Loucy (cell line): ENCODE data around the gene RABGGTA.

ENCODE experiments used
- H2AFZ ChIP-seq: fragments of 200-600 bp; sonication (generic); 2 replicates; pipeline ENCODE4 v1.6.0; 2016; ENCODE audit warnings: antibody characterized with exemption, mild to moderate bottlenecking, low read length, moderate library complexity
- H3F3A ChIP-seq: fragments of 200-600 bp; 2 replicates; pipeline ENCODE4 v1.6.0; 2016; ENCODE audit warnings: antibody characterized with exemption, low read depth, mild to moderate bottlenecking
- H3K27me3 ChIP-seq: fragments of 200-600 bp; sonication (generic); 2 replicates; pipeline ENCODE4 v1.6.1; 2014; ENCODE audit warnings: low read length, mild to moderate bottlenecking; ENCODE audit not compliant: insufficient read depth, poor library complexity, severe bottlenecking
- H3K36me3 ChIP-seq: fragments of 200-600 bp; sonication (generic); 2 replicates; pipeline ENCODE4 v1.6.1; 2016; ENCODE audit warnings: low read length; ENCODE audit not compliant: insufficient read depth
- H3K4me1 ChIP-seq: fragments of 200-600 bp; sonication (generic); 2 replicates; pipeline ENCODE4 v1.5.1; 2014; ENCODE audit warnings: low read length, mild to moderate bottlenecking; ENCODE audit not compliant: insufficient read depth, poor library complexity, severe bottlenecking
- H3K4me2 ChIP-seq: fragments of 200-600 bp; sonication (generic); 2 replicates; pipeline ENCODE4 v1.6.0; 2014; ENCODE audit warnings: antibody characterized with exemption, low read length, low read depth, mild to moderate bottlenecking; ENCODE audit not compliant: poor library complexity, severe bottlenecking
- H3K4me3 ChIP-seq: fragments of 200-600 bp; sonication (generic); 2 replicates; pipeline ENCODE4 v1.5.1; 2014; ENCODE audit warnings: low read length, mild to moderate bottlenecking, mixed read lengths; ENCODE audit not compliant: poor library complexity, severe bottlenecking
- H3K79me2 ChIP-seq: fragments of 200-600 bp; sonication (generic); 2 replicates; pipeline ENCODE4 v1.6.1; 2014; ENCODE audit warnings: low read length; ENCODE audit not compliant: insufficient read depth
- H3K9ac ChIP-seq: fragments of 200-600 bp; sonication (generic); 2 replicates; pipeline ENCODE4 v1.6.0; 2014; ENCODE audit warnings: mild to moderate bottlenecking, low read depth, low read length, moderate library complexity; ENCODE audit not compliant: poor library complexity, severe bottlenecking
- H3K9me2 ChIP-seq: fragments of 200-600 bp; sonication (generic); replicated peaks from 2 replicates; pipeline ENCODE4 v1.6.1; 2016; ENCODE audit warnings: low read depth, low read length, mixed read lengths
- H3K9me3 ChIP-seq: fragments of 200-600 bp; sonication (generic); 2 replicates; pipeline ENCODE4 v1.6.1; 2014; ENCODE audit warnings: mild to moderate bottlenecking, antibody characterized with exemption, low read length, low read depth; ENCODE audit not compliant: insufficient read depth
- H4K20me1 ChIP-seq: fragments of 200-600 bp; sonication (generic); 2 replicates; pipeline ENCODE4 v1.6.0; 2014; ENCODE audit warnings: antibody characterized with exemption, low read length, mild to moderate bottlenecking; ENCODE audit not compliant: insufficient read depth, poor library complexity, severe bottlenecking
- EZH2phosphoT487 ChIP-seq: fragments of 200-600 bp; IDR thresholded peaks from 2 replicates; pipeline ENCODE4 v1.6.1; 2018; ENCODE audit warnings: antibody characterized with exemption, mild to moderate bottlenecking, moderate library complexity, borderline replicate concordance
- TF ChIP-seq, protein P1 (sequence below): fragments of 200-600 bp; sonication (generic); conservative IDR thresholded peaks from 2 replicates; pipeline ENCODE4 v1.5.1; 2014; ENCODE audit warnings: mild to moderate bottlenecking, antibody characterized with exemption, low read length

The RABGGTA gene

DNA sequence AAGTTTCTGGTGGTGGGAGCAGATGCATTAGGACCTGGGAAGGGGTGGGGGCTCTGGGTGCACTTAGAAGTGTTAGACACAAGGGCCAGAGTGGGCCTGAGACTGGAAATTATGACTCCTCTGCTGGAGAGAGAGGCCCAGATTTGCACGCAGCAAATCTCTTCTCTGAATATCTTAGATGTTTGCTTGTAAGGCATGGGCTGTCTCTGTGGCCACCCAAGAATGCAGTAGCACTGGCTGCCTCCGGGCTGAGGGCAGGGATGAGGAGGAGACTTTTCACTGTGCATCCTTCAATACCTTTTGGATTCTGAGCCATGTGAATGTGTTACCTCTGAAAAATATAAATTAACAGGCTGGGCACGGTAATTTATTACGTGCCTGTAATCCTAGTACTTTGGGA lies 14.0 kb upstream of the RABGGTA start:
- H3K4me3 ChIP-seq = no peak overlapping the region
- H3K79me2 ChIP-seq = no peaks in the 10 kb centered on the region
- no peaks in the 10 kb centered on the region for H3K9me2 ChIP-seq
- TF ChIP-seq EZH2phosphoT487 = no peak
- TF ChIP-seq, protein P1, sequence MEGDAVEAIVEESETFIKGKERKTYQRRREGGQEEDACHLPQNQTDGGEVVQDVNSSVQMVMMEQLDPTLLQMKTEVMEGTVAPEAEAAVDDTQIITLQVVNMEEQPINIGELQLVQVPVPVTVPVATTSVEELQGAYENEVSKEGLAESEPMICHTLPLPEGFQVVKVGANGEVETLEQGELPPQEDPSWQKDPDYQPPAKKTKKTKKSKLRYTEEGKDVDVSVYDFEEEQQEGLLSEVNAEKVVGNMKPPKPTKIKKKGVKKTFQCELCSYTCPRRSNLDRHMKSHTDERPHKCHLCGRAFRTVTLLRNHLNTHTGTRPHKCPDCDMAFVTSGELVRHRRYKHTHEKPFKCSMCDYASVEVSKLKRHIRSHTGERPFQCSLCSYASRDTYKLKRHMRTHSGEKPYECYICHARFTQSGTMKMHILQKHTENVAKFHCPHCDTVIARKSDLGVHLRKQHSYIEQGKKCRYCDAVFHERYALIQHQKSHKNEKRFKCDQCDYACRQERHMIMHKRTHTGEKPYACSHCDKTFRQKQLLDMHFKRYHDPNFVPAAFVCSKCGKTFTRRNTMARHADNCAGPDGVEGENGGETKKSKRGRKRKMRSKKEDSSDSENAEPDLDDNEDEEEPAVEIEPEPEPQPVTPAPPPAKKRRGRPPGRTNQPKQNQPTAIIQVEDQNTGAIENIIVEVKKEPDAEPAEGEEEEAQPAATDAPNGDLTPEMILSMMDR = no peak
- H3F3A ChIP-seq = no peaks in the 10 kb centered on the region
- H3K36me3 ChIP-seq = peaks cover 2% of the 10 kb centered on the region; the same call in 1 of the 2 replicates
- no peak overlapping the region for H2AFZ ChIP-seq
- H3K27me3 ChIP-seq = no peaks in the 10 kb centered on the region
- H3K4me2 ChIP-seq = no peak overlapping the region
- no peaks in the 10 kb centered on the region for H3K4me1 ChIP-seq
- no peaks in the 10 kb centered on the region for H3K9me3 ChIP-seq
- H3K9ac ChIP-seq = no peak overlapping the region
- H4K20me1 ChIP-seq = no peaks in the 10 kb centered on the region

DNA sequence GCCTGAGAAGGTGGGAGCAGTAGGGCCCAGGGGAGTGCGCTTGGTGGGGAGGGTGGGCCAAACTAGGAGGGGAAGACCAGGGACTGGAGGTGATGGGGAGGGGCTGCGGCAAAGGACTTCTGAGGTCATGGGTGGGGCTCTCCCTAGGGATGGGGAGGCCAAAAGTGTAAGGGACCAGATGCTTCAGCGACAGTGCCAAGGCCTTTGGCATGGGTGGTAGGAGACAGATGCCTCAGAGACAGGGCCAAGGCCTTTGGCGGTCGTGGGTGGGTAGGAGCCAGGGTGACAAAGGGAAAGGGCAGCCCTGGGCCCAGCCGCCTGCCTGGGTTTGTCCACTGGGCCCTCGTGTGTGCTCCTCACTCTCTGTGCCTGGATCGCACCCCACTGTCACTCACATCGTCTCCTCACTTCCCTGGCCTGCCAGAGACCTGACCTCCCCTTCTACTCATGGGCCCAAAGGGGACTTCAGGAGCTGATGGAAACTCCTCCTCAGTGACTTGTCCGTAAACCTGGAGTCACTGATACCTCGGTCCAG lies 13.2 kb upstream of the RABGGTA start:
- H3F3A ChIP-seq = no peaks in the 10 kb centered on the region
- TF ChIP-seq, protein P1 = no peak
- TF ChIP-seq EZH2phosphoT487 = no peak
- no peaks in the 10 kb centered on the region for H4K20me1 ChIP-seq
- H3K4me2 ChIP-seq = no peak overlapping the region
- no peaks in the 10 kb centered on the region for H3K79me2 ChIP-seq
- no peaks in the 10 kb centered on the region for H3K36me3 ChIP-seq
- no peak overlapping the region for H2AFZ ChIP-seq
- H3K9me3 ChIP-seq = no peaks in the 10 kb centered on the region
- H3K4me3 ChIP-seq = no peak overlapping the region
- H3K9ac ChIP-seq = no peak overlapping the region
- H3K9me2 ChIP-seq = no peaks in the 10 kb centered on the region
- H3K4me1 ChIP-seq = no peaks in the 10 kb centered on the region
- no peaks in the 10 kb centered on the region for H3K27me3 ChIP-seq

DNA sequence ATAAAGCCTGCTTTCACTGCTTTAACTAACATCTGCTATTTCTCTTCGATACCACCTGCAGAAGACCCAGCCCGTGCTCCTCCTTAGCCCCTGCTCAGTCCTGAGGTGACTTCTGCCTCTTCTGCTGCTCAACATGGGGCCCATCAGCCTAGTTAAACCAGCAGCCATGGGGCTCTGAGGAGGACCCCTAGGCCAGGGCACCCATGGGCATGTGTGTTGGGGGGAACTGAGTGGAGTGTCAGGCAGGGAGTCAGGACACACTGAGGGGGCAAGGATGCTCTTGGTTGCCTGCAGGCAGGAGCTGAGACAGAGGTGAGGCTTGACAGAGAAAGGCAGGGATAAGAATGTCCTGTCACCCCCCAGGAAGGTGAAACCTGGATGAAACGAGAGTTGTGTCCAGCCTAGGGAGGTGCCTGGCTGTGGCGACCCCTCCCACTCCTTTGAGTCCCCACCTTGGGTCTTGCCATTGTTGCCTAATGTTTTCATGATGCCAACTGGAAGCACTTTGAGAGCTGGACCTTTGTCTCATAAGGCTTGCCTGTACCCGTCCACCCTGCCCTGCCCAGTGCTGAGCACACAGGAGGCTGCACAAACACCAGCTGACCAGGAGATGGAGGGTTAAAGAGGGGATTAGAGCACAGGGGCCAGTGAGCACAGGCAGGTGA lies 12.5 kb upstream of the RABGGTA start:
- no peak overlapping the region for H3K4me2 ChIP-seq

More for the DNA sequence above, 12.5 kb upstream of the RABGGTA start:
- H3K4me3 ChIP-seq = no peak overlapping the region
- H2AFZ ChIP-seq = no peak overlapping the region
- H3K9ac ChIP-seq = no peak overlapping the region
- H3K9me3 ChIP-seq = no peaks in the 10 kb centered on the region
- TF ChIP-seq, protein P1 = no peak
- TF ChIP-seq EZH2phosphoT487 = no peak
- no peaks in the 10 kb centered on the region for H4K20me1 ChIP-seq
- H3K4me1 ChIP-seq = peaks cover 5% of the 10 kb centered on the region
- H3K36me3 ChIP-seq = no peaks in the 10 kb centered on the region
- H3K79me2 ChIP-seq = no peaks in the 10 kb centered on the region
- no peaks in the 10 kb centered on the region for H3K27me3 ChIP-seq
- H3K9me2 ChIP-seq = no peaks in the 10 kb centered on the region
- H3F3A ChIP-seq = no peaks in the 10 kb centered on the region
